Rectal smooth muscle tissue (tissue), 1 donor: ENCODE results near the gene TIPARP.

Experiments used
- H3K27ac ChIP-seq: one replicate; pipeline ENCODE4 v1.7.0; 2013; ENCODE audit warnings: low read depth, low read length, inconsistent platforms
- H3K27me3 ChIP-seq: one replicate; pipeline ENCODE4 v1.7.0; 2013; ENCODE audit warnings: low read length; ENCODE audit not compliant: control insufficient read depth, insufficient read depth
- H3K36me3 ChIP-seq: one replicate; pipeline ENCODE4 v1.7.0; 2013; ENCODE audit warnings: low read length; ENCODE audit not compliant: control insufficient read depth, insufficient read depth
- H3K4me1 ChIP-seq: one replicate; pipeline ENCODE4 v1.7.0; 2013; ENCODE audit warnings: low read length; ENCODE audit not compliant: control insufficient read depth, insufficient read depth
- H3K4me3 ChIP-seq: one replicate; pipeline ENCODE4 v1.7.0; 2013; ENCODE audit warnings: low read length
- H3K9ac ChIP-seq: one replicate; pipeline ENCODE4 v1.7.0; 2013; ENCODE audit warnings: low read length

Gene TIPARP

DNA sequence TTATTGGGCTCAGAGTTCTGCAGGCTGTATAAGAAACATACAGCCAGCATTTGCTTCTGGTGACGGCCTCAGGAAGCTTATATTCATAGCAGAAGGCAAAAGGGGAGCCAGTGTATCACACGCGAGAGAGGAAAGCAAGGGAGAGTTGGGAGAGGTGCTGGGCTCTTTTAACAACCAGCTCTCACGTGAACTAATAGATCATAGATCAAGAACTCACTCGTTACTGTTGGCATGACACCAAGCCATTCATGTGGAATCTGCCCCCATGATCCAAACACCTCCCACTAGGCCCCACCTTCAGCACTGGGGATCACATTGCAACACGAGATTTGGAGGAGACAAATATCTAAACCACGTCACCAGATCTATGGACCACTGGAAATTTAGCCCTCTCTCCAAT, 70.2 kb downstream of the TIPARP start:
- no peaks in the 10 kb centered on the region for H3K4me1 ChIP-seq
- H3K36me3 ChIP-seq: no peaks in the 10 kb centered on the region
- no peak overlapping the region for H3K27ac ChIP-seq
- H3K9ac ChIP-seq: no peak overlapping the region
- H3K27me3 ChIP-seq: no peaks in the 10 kb centered on the region
- no peak overlapping the region for H3K4me3 ChIP-seq

DNA sequence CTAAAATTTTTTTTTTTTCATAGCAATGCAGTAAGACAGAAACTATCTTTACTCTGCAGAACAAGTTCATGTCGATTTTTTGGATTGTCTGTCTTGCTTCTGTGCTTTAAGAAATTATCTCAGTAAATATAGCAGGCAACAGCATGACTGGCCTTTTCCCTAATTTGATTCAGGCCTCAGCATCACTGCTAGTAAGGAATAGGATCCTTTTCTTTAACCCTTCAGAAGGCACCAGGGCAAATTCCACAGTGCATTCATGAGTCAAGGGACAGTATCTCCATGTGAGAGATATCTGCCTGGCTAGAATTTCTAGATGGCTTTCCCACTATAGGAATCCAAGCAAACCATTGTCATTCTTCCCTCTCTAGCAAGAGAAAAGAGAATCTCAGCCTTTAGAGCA, 71.4 kb downstream of the TIPARP start:
- Histone ChIP-seq H3K4me3 (no peak overlapping the region), H3K27me3 (no peaks in the 10 kb centered on the region), H3K27ac (no peak overlapping the region), H3K4me1 (no peaks in the 10 kb centered on the region), H3K9ac (no peak overlapping the region), H3K36me3 (no peaks in the 10 kb centered on the region)

DNA sequence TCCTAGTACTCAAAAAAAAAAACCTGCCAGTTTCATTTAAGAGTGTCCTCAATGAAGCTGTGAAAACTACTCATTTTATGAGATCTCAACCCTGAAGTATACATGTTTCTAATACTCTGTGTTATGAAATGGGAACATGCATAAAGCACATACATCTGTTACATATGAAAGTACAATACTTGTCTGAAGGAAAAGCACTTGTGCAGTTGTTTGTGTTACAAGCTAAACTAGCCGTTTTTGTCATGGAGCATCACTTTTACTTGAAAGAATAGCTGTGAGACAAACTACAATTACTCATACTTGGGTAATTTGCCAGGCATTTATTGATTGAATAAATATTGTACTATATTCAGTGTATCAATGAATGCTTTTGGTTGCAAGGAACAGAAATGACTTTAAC, 72.7 kb downstream of the TIPARP start:
- Histone ChIP-seq H3K4me3 (no peak overlapping the region), H3K27ac (no peak overlapping the region), H3K4me1 (no peaks in the 10 kb centered on the region), H3K9ac (no peak overlapping the region), H3K36me3 (no peaks in the 10 kb centered on the region), H3K27me3 (no peaks in the 10 kb centered on the region)

DNA sequence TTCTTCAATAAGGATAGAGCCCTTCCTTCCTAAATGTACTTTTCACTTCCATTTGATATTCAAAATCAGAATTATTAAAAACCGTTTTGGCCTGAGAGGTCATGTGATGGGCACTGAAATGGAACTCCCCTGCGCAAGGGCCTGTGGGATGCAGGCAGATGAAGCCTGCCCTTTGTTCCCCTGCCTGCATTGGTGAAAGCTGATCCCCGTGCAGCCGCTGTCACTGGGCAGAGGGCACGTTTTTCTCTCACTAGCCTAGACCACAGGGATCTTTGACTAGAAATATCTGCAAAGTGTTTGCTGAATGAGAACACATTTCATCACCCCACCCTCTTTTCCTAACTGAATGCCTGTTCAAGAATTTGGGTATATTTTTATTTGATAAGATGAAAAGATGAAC, 74.9 kb downstream of the TIPARP start:
- H3K4me1 ChIP-seq: no peaks in the 10 kb centered on the region

DNA sequence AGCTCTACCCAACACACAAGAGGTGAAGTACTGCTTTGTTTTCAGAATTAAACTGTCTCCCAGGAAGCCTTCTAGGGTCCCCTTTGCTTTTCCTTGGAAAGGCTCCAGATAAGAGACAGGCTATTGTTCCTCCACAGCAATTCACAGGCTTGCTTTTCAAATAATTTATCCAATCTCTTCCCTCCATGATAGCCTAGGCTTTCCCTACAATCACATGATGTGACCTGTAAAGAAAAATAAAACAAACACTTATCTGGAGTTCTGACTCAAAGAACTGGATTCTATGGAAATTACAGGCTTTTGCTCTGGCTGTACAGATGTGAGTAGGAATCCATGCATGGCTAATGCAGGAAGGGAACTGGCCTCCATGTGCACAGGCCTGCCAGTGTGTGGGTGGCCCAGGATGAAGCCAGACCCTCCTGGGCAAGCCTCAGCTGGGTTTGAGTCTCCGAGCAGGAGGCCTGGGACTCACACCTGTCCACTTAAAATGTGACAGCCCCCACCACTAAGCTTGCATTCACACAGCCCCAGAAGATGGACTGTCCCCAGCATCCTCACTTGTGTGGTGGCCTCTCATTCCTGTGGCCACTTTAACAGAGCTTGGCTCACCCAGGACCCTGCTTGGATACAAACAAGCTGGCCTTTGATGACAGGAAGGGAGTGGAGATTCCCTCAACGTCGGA, 75.9 kb downstream of the TIPARP start:
- Histone ChIP-seq H3K27ac (no peak overlapping the region), H3K4me1 (no peaks in the 10 kb centered on the region), H3K9ac (no peak overlapping the region), H3K36me3 (no peaks in the 10 kb centered on the region), H3K4me3 (no peak overlapping the region), H3K27me3 (no peaks in the 10 kb centered on the region)

More for the DNA sequence above, 74.9 kb downstream of the TIPARP start:
- Histone ChIP-seq H3K36me3 (no peaks in the 10 kb centered on the region), H3K9ac (no peak overlapping the region), H3K27me3 (no peaks in the 10 kb centered on the region), H3K27ac (no peak overlapping the region), H3K4me3 (no peak overlapping the region)

DNA sequence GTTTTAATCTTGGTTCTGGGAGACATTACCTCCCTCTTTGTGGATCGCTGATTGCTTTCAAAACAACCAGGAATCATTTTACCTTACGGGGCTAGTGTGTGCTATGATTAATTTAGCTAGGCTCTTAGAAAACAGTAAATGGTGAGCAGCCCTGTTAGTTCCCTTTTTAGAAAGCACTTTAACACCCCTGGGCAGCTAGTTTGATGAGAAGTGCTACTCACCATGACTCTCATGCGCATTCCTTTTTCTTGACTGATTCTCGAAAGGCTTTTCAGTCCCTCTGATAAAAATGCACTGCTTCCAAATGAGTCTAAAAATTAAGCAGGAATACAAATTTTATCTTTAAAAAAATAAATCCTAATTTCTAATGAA, 76.5 kb downstream of the TIPARP start:
- Histone ChIP-seq H3K36me3 (no peaks in the 10 kb centered on the region), H3K27ac (no peak overlapping the region), H3K4me1 (no peaks in the 10 kb centered on the region), H3K27me3 (no peaks in the 10 kb centered on the region), H3K4me3 (no peak overlapping the region), H3K9ac (no peak overlapping the region)

DNA sequence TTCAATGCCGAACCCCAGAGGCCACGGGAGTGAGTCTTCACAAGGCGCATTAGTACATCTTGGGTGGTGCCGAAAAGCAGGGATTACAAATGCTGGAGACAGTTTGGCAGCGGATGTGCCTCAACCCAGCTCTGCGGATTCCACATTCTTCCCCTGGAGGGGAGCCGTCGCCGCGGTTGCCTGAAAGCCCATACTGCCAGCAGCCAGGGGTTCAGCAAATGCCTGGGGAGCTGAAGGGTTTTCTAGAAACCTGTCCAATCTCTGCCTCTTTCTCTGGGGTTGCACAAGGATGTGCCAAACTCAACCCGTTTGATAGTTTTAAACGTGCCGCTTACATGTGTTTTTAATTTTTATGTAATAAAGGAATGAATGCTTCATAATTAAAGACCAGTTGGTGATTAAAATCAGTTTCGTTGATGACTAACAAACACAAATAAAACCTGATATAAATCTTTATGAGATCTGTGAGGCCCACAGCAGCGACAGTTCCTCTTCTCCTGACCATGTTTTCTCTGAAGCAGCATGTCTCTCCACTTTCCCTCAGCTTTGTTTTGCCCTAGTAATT, 77.2 kb downstream of the TIPARP start:
- Histone ChIP-seq H3K36me3 (no peaks in the 10 kb centered on the region), H3K9ac (no peak overlapping the region), H3K27me3 (no peaks in the 10 kb centered on the region), H3K27ac (no peak overlapping the region), H3K4me1 (no peaks in the 10 kb centered on the region), H3K4me3 (no peak overlapping the region)
